ENCODE results near the gene TAF4.
"Not testable (repeated sequence)": the region's sequence is repeated elsewhere in the genome, so short reads cannot be mapped to it uniquely, and the experiment has no call there.

The TAF4 gene

DNA sequence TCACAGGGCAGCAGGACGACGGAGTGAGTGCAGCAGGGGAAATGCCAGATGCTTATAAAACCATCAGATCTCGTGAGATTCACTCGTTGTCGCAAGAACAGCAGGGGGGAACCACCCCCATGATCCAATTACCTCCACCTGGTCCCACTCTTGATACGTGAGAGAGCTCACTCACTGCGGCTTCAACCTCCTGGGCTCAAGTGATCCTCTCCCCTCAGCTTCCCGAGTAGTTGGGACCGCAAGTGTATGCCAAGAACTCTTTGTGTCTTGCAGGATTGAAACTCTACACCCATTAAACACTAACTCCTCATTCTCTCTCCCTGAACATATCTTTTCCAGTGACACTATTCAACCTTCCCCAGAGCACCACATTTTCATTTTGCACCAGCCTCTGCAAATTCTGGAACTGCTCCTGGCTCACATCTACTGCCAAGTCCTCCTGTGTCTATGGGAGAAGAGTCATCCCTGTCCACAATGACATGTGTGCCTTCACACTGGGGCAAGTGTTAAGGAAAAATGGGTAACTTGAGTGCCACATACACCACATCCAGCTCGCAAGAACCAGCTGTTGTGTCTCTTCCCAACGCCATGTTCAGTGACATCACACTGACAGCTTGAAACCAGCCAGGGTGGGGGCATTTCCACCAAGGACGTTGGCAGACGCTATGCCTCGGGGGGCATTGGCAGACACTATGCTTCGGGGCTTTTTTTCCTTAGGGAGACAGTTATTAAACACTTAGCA, 14.7 kb upstream of the TAF4 start:
- no peak for DNase-seq

DNA sequence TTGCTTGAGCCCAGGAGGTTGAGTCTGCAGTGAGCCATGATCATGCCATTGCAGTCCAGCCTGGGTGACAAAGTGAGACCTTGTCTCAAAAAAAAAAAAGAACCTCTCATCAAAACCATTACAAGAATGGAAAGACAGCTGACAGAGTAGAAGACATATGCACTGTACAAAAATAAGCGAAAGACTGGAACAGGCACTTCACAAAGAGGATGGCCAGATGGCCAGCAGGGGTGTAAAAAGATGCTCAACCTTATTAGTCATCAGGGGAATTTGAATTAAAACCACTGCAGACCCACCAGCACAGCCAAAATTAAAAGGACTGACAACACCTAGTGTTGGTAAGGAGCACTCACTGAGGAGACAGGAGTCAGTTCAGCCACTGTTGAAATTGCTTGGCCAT, 13.5 kb upstream of the TAF4 start:
- DNase-seq = no peak

DNA sequence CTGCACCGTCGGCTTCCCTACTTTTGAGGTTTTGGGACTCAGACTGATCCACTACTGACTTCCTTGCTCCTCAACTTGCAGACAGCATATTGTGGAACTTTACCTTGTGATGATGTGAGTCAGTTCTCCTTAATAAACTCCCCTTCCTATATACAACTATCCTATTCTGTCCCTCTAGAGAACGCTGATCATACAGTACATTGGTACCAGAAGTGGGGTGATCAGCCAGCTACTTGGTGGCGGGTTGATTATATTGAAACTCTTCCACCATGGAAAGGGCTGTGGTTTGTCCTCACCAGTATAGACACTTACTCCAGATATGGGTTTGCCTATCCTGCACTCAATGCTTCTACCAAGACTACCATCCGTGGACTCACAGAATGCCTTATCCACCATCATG, 7.6 kb upstream of the TAF4 start:
- no peak for DNase-seq

DNA sequence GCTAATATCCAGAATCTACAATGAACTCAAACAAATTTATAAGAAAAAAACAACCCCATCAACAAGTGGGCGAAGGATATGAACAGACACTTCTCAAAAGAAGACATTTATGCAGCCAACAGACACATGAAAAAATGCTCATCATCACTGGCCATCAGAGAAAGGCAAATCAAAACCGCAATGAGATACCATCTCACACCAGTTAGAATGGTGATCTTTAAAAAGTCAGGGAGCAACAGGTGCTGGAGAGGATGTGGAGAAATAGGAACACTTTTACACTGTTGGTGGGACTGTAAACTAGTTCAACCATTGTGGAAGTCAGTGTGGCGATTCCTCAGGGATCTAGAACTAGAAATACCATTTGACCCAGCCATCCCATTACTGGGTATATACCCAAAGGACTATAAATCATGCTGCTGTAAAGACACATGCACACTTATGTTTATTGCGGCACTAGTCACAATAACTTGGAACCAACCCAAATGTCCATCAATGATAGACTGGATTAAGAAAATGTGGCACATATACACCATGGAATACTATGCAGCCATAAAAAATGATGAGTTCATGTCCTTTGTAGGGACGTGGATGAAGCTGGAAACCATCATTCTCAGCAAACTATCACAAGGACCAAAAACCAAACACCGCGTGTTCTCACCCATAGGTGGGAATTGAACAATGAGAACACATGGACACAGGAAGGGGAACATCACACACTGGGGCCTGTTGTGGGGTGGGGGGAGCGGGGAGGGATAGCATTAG, 6.2 kb upstream of the TAF4 start:
- DNase-seq = not testable (repeated sequence)

DNA sequence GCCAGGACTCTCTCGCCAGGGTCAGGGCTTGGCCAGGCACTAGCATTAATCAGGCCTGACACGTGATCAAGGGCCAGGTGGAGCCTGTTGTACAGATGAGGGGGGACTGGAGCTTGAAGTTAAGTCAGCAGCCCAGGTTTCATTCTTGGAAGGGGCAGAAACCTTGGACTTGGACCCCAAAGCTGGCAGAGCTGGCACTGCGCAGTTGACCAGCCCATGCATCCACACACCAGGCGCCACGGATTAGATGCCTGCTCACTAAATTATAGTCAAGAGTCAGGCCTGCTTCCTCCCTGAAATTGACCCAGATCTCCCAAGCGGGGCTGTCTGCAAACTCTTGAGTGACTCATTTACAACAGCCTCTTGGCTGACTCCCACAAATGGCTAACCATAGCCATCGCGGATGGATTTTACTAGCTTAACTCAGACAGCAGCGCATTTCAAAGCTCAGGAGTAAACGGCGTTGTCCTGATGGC, 4.1 kb upstream of the TAF4 start:
- DNase-seq = no peak

DNA sequence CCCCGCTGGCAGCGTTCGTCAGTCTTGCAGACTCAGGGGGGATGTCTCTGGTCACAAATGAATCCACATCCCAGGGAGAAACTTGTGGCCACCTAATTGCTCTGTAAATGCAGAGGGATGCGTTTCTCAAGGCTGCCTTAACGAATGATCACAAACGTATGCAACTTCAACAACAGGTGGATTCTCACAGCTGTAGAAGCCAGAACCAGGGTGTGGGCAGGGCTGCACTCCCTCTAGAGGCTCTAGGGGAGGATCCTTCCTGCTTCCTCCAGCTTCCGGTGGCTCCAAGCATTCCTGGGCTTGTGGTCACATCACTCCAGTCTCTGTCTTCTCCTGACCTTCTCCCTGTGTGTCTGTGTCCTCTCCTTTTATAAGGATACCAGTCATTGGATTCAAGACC, 3.3 kb upstream of the TAF4 start:
- no peak for DNase-seq

DNA sequence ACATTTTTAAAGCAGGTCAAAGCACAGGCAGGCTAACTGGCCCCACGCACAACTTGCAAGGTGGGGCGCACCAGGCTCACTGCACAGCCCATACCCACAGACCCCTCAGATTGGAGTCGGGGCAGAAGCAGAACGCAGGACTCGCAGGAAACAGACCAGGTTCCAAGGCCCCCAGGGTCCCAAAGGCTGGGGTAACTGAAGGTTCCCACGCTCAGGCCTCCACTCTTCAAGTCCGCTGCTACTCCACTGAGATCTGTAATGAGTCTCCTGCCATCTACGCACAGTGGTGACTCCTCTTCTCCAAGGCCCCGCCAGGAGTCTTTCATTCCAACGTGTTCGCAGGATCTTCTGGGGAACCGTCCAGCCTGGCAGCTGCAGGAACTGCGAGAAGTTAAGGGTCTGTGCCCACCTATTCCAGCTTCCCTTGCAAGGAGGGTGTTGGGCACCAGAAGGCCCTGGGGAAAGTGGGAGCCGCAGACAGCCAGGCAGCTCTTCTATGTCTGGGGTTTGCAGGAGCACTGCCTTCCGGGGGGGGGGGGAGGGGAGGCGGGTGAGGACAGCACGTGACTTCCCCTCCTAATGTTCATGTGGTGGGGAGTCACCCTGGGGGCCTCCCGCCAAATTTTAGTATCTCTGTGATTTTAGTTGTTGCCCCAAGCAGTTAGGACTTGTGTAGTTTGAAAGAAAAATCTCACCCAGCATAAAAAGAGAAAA, 2.0 kb upstream of the TAF4 start:
- no peak for DNase-seq

DNA sequence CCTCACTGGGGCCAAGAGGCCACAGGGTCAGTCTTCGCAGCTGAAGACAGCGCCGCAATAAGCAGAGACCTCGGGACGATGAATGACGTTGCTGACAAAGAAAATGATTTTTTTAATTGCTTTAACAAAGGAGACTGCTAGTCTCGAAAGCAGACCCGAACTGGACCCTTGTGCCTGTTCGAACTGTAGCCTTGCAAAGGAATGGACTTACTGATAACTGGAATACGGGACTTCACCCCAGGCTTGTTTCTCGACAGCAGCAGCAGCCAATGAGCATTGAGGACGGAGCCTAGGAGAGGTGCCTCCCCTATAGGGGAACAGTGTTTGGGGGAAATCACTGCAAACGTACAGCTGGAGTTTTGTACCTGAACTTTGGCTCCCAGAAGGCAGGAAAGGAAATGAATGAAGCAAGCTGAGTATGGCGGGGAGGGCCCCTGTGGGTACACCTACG, 1.3 kb upstream of the TAF4 start:
- DNase-seq = no peak

DNA sequence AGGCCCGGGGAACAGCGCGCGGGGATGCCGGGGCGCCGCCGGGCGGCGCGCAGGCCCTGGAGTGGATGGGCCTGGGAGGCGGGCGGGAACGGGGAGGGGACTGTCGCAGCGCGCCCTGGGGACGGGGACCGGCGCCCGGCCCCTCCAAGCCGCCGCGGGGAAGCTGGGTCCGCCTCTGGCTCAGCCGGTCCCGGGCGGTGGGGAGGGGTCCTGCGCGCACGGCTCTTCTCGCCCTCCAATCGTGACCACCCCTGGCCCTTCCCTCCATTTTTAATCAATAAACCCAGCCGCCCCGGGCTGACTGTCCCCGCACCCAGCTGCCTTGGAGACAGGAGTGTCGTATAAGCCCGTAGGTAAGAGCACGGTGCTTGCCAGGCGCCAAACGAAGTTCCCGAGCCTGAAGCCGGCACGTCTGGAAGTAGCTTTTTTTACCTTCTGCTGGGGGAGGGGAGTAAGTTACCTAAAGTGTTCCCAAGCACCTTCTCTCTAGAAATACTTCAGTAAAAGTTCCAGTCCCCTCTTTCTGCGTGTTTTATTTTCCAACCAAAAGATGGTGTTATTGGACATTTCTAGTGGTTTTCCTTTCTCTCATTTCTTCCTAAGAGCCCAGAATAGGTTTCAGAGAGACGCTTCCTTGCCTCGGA, 780 bp upstream of the TAF4 start:
- DNase-seq = peak; percentile 10

DNA sequence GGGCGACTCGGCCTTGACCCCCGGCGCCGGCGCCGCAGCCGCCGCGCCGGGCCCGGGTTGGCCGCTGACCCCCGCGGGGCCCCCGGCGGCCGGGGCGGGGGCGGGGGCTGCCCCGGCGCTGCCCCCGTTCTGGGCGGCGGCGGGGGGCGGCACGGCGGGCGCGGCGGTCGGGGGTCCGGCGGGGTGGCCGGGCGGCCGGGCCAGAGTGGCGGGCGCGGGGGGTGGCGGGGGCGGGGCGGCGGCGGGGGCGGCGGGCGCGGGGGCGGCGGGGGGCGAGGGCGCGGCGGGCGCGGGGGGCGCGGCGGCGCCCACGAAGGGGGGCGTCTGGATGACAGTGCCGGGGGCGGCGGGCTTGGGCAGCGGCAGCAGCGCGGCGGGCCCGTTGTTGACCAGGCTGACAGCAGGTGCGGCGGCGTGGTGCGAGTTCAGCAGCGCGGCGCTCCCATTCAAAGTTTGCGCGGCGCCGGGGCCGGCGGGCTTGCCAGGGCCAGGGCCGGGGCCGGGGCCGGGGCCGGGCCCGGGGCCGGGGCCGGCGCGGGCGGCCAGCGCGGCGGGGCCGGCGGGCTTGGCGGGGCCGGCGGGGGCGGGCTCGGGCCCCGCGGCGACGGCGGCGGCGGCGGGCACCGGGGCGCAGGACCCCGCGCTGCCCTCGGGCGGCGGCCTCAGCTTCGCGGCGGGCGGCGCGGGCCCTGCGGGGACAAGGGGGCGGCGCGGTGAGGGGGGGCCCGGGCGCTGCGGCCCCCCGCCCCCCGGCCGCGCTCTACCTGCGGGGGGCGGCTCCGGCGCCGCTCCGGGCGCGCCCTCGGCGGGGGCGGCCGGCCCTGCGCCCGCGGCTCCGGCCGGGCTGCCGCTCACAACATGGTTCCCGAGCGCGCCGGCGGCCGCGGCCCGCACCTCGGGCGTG, 659 bp downstream of the TAF4 start:
- no peak for DNase-seq

DNA sequence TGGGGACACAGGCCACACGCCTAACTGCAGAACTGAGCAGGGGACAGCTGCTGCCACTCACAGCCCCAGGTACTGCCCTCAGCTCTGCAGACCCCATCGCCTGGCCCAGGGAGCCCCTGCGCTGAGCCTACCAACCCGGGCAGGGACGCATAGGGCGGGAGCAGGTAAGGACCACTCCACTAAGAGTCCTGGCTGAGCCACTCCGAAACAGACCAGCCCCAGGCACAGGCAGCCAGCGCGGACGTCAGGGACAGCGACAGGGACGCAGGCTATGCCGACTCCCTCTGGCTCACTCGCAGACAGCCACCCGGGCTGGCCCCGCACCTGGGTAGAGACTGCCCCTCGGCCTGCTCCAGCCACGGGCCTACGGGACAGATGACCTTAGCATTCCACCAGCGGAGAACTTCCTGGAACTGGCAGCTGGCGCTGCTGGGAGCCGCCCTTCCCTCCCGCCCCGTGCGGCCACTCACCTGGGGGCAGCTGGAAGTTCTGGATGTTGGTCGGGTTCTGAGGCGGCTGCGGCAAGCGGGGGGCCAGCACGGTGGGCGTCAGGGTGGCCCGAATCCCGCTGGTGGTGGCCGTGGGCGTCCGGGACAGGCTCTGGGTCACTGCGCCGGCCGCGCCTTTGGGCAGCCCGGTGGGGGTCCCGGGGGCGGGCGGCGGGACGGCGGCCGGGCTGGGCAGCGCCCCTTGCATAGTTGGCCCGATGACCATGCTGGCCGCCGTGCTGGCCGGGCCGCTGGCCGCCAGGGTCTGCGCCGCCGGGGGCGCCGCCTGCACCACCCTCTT, 1.5 kb downstream of the TAF4 start:
- DNase-seq = no peak

DNA sequence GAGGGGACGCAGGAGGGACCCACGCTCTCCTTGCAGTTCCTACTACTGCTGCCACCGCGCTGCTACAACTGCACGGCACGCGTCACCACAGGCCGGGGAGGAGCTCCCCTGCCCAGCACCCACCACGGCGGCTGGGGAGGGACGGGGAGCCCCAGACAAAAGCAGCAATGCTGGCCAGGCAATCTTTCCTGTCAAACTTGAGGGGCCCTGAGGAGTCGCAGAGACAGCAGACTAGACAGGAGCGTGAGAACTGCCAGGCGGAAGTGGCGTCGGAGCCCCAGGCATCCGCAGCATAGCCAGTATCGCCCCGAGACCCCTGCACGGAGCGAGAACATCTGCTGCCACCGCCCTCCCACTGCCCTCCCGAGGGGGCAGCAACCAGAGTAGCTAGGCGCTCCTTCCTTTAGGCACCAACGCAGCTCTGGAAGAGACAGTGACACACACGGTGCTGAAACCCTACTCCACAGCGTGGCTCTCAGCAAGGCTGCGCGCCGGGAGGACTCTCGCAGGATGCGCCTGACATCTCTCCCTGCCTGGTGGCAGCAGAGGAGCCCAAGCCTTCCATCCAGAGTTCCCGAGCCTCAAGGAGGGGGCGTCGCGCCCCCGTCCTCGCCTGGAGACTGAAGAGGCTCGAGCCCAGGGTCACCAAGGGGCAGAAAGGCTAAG, 2.2 kb downstream of the TAF4 start:
- DNase-seq = no peak

DNA sequence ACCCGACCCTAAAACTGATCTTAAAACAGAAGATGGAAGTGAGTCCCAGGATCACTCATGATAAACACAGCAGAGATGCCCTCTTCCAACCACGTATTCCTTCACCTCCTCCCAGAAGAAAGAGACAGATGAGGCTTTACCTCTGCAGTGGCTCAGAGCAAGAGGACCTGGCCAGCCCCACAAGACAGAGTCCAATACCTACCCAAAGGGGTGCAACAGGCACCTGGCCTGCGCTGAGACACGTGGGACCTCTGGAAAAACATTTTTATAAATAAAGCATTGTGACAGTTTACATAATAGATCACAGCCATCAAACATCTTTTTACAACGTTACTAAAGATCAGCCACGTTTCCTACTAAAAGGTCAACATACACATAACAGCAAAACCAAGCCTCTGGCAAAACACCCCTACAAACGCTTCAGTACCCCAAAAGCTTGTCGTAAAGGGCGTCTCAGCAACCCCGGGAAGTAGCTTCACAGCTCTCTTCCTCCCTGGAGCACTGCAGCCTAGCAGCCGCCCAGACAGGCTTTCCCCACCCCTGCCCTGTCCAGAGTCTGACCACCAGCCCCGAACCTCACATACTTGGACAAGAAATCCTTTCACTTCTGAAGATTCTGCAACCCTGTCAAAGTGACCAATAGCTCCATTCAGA, 2.9 kb downstream of the TAF4 start:
- no peak for DNase-seq

DNA sequence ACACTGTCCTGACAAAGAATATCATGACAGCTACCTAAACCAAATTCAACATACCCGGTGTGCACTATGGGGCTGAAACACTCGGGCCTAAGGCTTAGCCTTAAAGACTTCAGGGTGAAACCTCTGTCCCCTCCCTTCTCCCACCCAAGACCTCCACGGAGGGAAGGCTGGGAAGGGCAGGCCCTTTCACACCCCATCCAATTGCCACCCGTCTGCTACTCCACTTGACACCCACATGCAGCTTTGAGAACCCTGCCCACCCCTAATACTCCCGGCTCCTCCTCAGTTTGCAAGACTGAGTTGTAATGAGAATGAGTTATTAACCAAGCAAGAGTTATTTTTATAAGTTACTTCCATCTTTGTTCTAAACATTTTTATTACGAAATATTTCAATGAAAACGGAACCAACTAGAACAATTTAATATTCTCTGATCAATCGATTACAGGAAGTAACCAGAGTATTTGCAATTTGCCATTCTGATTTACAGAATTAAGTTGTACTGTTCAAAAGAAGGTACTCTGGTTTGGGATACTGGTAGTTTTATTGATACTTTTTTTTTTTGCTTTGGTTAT, 3.7 kb downstream of the TAF4 start:
- no peak for DNase-seq

DNA sequence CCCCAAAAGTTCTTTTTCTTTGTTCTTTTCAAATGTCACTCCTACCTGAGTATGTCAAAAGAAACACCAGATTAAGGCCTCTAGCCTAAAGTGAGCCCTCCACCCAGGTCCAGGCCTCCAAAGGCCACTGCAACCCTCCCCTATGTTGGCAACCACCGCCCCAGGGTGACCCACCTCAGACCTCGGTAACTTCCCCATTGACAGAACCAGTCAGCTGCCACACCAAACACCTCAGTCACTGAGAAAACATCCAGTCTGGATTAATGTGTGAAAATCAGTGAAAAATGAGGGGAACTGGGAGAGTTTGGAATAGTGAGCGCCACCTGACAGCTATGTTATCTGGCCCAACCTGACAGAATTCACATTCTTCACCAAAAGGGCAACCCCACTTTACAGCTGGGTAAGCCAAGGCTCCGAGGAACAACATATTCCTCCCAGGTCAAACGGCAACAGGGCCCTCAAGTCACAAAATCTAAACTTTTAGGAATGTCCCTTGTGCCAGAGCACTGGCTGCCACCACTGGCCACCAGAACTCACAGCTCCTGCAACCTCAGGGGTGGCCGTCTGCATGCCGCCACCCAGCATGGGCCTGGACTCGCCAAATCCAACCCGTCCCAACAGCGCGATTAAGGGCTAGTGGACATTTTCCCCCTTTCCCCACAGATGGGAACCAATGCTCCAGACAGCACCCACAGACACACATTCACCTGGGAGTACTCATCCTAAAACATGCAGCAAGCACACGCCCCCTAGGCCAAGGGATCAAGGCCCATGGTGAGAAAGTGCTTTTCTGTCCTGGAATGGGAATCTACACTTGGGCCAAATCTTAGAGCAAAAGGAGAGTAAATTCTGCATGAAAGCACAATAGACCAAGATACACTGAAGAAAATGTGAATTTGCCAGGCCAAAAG, 4.8 kb downstream of the TAF4 start:
- DNase-seq = no peak

DNA sequence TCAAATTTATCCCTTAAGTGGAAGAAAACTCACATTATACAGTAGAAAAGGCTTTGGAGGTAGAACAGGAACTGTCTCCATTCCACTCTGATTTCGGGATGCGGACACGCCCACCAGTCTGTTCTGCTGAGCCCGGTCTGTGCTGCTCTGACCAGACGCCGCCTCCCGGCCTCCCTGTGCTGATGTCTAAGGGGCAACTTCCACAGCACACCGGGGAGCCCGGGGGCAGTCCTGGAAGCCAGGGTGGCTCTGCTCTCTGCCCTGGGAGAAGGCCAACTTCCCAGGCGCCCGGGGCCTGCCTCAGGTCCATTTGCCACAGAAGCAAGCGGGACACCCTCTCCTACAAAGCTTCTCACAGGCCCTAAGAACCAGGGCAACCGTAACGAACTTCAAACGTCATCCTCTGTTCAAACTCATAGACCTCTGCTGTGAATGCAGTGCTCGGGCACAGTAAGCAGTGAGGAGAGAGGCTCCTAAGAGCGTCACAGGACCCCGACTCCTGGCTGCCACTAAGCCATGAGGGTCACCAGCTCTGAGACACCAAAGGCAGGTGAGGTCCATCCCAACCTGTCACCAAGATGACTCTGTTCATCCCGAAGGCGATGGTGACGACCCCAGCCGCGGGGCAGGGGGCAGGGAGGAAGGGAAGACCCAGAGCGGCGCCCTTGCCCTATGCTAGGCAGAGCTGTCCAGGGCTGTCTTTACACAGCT, 5.6 kb downstream of the TAF4 start:
- DNase-seq = no peak

DNA sequence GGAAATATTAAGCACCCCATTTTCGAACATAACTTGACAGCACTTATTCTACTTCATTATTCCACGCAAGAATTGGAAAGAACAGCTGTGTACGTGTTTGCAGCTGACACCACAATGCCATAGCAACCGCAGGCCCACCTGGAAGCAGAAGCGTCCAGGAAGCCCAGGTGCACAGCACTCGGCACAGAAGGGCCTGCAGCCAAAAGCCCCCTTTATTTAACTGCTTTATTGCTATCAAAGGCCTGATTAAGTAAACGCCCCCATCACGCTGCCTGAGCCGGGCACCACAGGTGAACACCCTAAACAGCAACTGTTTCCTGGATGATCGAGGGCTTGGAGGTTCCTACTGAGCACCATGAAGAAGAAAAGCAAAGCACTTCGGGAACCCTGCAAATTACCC, 6.3 kb downstream of the TAF4 start:
- DNase-seq = no peak

DNA sequence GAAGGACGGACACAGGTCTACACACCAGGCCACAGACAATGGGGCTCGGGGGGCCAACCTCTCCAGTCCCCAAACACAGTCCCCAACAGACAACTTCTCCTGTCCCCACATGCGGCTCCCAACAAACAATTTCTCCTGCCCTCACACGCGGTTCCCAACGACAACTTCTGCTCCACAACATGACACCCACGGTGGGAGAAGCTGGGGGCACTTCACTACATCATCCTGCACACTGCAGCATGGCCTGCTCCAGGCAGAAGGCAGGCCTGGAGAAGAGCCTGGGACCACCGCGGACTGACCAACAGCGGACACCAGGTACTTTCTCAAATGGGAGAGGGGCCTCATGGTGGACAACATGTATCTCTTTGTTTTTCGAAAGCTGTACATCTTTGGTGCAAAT, 6.7 kb downstream of the TAF4 start:
- DNase-seq = no peak
